ACHN (cell line): Measurements from ENCODE around the gene MLIP.

ENCODE experiments used
- DNase-seq: peaks from one replicate; pipeline ENCODE4 v3.0.0-alpha.2; 2015
- in situ Hi-C: cut with HindIII; loops from 2 replicates; pipeline ENCODE4 v1.10.0; 2017; ENCODE audit warnings: low sequenced_read_pairs, low pct_ligation_motif_present, low pct_unique_long_range_greater_than_20kb

Gene MLIP

GRCh38 chr6:54093326-54093948, 17.8 kb upstream of the MLIP start:
- DNase-seq, result no peak
- in situ Hi-C loops, result no loop called here

GRCh38 chr6:54094293-54094692, 16.9 kb upstream of the MLIP start:
- DNase-seq, result no peak
- in situ Hi-C loops, result no loop called here

GRCh38 chr6:54094786-54095185, 16.5 kb upstream of the MLIP start:
- in situ Hi-C loops, result no loop called here
- DNase-seq, result no peak

- no peak for DNase-seq
- in situ Hi-C loops, result no loop called here
These were observed 15.5 kb upstream of the MLIP start for GRCh38 chr6:54095723-54096122.

- in situ Hi-C loops, result no loop called here
- DNase-seq, result no peak
These were observed 14.4 kb upstream of the MLIP start for GRCh38 chr6:54096811-54097210.

GRCh38 chr6:54097753-54098152, 13.5 kb upstream of the MLIP start:
- in situ Hi-C loops, result no loop called here
- DNase-seq, result no peak

- no peak for DNase-seq
- in situ Hi-C loops, result no loop called here
These were observed 12.7 kb upstream of the MLIP start for GRCh38 chr6:54098450-54099044.

GRCh38 chr6:54099225-54099624, 12.0 kb upstream of the MLIP start:
- no peak for DNase-seq
- in situ Hi-C loops, result no loop called here

GRCh38 chr6:54100411-54101006, 10.7 kb upstream of the MLIP start:
- no peak for DNase-seq
- in situ Hi-C loops, result no loop called here

GRCh38 chr6:54102238-54102637, 9.0 kb upstream of the MLIP start:
- in situ Hi-C loops, result no loop called here
- no peak for DNase-seq

GRCh38 chr6:54103497-54103896, 7.7 kb upstream of the MLIP start:
- in situ Hi-C loops, result no loop called here
- no peak for DNase-seq

GRCh38 chr6:54106727-54107126, 4.5 kb upstream of the MLIP start:
- in situ Hi-C loops, result no loop called here
- DNase-seq, result no peak

GRCh38 chr6:54107470-54108090, 3.7 kb upstream of the MLIP start:
- DNase-seq, result no peak
- in situ Hi-C loops, result no loop called here

GRCh38 chr6:54108271-54108670, 3.0 kb upstream of the MLIP start:
- no peak for DNase-seq
- in situ Hi-C loops, result no loop called here

GRCh38 chr6:54109586-54109985, 1.7 kb upstream of the MLIP start:
- in situ Hi-C loops, result no loop called here
- no peak for DNase-seq

GRCh38 chr6:54112151-54112650, 958 bp downstream of the MLIP start:
- in situ Hi-C loops, result no loop called here
- DNase-seq, result no peak

GRCh38 chr6:54114991-54115390, 3.7 kb downstream of the MLIP start:
- in situ Hi-C loops, result no loop called here
- DNase-seq, result no peak

- in situ Hi-C loops, result no loop called here
- DNase-seq, result no peak
These were observed 4.7 kb downstream of the MLIP start for GRCh38 chr6:54115966-54116365.

GRCh38 chr6:54118117-54118516, 6.9 kb downstream of the MLIP start:
- in situ Hi-C loops, result no loop called here
- no peak for DNase-seq

- no peak for DNase-seq
- in situ Hi-C loops, result no loop called here
These were observed 14.2 kb downstream of the MLIP start for GRCh38 chr6:54125493-54125892.
